K562 (cell line): ENCODE data around the gene ZBP1. TPM values are rescaled to one million over a fixed set of nuclear protein-coding genes. Genes with fewer than 3 reads are reported as not detected.

ENCODE experiments used
- ATAC-seq: fragments of 200-7000 bp; cut with Tn5 transposase; 3 replicates; pipeline ENCODE4 v1.9.1; 2020; ENCODE audit warnings: moderate library complexity
- BruUV-seq: library from RNA; stranded (reverse); fragments of 400-500 nt; replicated peaks from 2 replicates; lab custom pipeline; 2021; lab: Mats Ljungman, UMichigan
- CTCF ChIA-PET: fragments of 300-600 bp; formaldehyde crosslinking; extraction: SDS; loops from one replicate; lab custom pipeline; 2021; ENCODE audit warnings: low intra/inter-chr PET ratio; lab: Yijun Ruan, JAX
- POLR2A ChIA-PET: fragments of 300-600, 350-650 bp; sonication (Branson Sonifier 250); formaldehyde crosslinking; extraction: SDS; loops from one replicate; lab custom pipeline; 2021; ENCODE audit warnings: antibody characterized with exemption, inconsistent platforms; lab: Yijun Ruan, JAX
- DNase-seq, 4 experiments: peaks; one replicate each; pipeline versions ENCODE4 v3.0.0 to v3.0.0-alpha.2; 2011 to 2018; ENCODE audit warnings: low spot score in 3 of 4, mixed read lengths in 3 of 4; ENCODE audit errors: extremely low read depth in 1 of 4
- FAIRE-seq: peaks from 2 replicates; lab custom pipeline; 2011; peaks lifted over from hg19 to GRCh38; lab: Jason Lieb, UNC
- H2AFZ ChIP-seq: 2 replicates; pipeline ENCODE4 v1.6.0; 2011; ENCODE audit warnings: low read depth, low read length, control low read depth, inconsistent platforms
- H3K27ac ChIP-seq: fragments of 200-600 bp; 3 replicates; pipeline ENCODE4 v1.8.0; 2011; ENCODE audit warnings: low read depth, mild to moderate bottlenecking, control low read depth, inconsistent platforms, low read length, moderate library complexity, mixed read lengths; ENCODE audit errors: extremely low read depth
- H3K27me3 ChIP-seq, 2 experiments: fragments of 300-600 bp in 1 of 2; 2 replicates in 1 of 2; 3 replicates in 1 of 2; pipeline versions ENCODE4 v1.6.0 to v1.8.0; 2011; ENCODE audit warnings: inconsistent platforms in 2 of 2, low read length in 2 of 2, mild to moderate bottlenecking in 1 of 2, mixed read lengths in 1 of 2, moderate library complexity in 1 of 2; ENCODE audit not compliant: control insufficient read depth in 2 of 2, insufficient read depth in 2 of 2
- H3K36me3 ChIP-seq: fragments of 300-600 bp; 3 replicates; pipeline ENCODE4 v1.8.0; 2011; ENCODE audit warnings: mild to moderate bottlenecking, low read length, inconsistent platforms; ENCODE audit not compliant: control insufficient read depth, insufficient read depth
- H3K4me1 ChIP-seq, 2 experiments: fragments of 200-600 bp in 1 of 2; replicated peaks in 1 of 2; 2 replicates in 1 of 2; 3 replicates in 1 of 2; pipeline versions ENCODE4 v1.5.1 to v1.8.0; 2011; ENCODE audit warnings: inconsistent platforms in 2 of 2, low read length in 2 of 2, mild to moderate bottlenecking in 1 of 2, mixed read lengths in 1 of 2, moderate library complexity in 1 of 2; ENCODE audit not compliant: control insufficient read depth in 2 of 2, insufficient read depth in 2 of 2
- H3K4me2 ChIP-seq: 2 replicates; pipeline ENCODE4 v1.6.1; 2011; ENCODE audit warnings: low read length, control low read depth, inconsistent platforms, mixed read lengths; ENCODE audit not compliant: insufficient read depth
- H3K4me3 ChIP-seq: fragments of 200-600 bp; sonication (generic), shearing (Covaris generic); 2 replicates; pipeline ENCODE4 v1.5.1; 2016; ENCODE audit warnings: control low read depth, inconsistent platforms
- H3K79me2 ChIP-seq: fragments of 200-600 bp; 3 replicates; pipeline ENCODE4 v1.8.0; 2011; ENCODE audit warnings: low read length, inconsistent platforms; ENCODE audit not compliant: control insufficient read depth, insufficient read depth
- H3K9ac ChIP-seq, 2 experiments: 2 replicates each; pipeline versions ENCODE4 v1.6.0 to v1.6.1; 2011; ENCODE audit warnings: low read depth in 2 of 2, low read length in 2 of 2, control low read depth in 1 of 2, inconsistent platforms in 1 of 2, mild to moderate bottlenecking in 1 of 2, mixed read lengths in 1 of 2; ENCODE audit not compliant: insufficient read depth in 1 of 2
- H3K9me1 ChIP-seq: one replicate; pipeline ENCODE4 v1.6.0; 2011; ENCODE audit warnings: inconsistent platforms, mild to moderate bottlenecking, low read length, moderate library complexity; ENCODE audit not compliant: control insufficient read depth, insufficient read depth
- H3K9me3 ChIP-seq: replicated peaks from 2 replicates; pipeline ENCODE4 v1.5.1; 2011; ENCODE audit warnings: low read depth, low read length, inconsistent platforms; ENCODE audit not compliant: control insufficient read depth, insufficient read depth
- H4K20me1 ChIP-seq: replicated peaks from 2 replicates; pipeline ENCODE4 v1.6.1; 2011; ENCODE audit warnings: low read length, inconsistent platforms, mixed read lengths; ENCODE audit not compliant: control insufficient read depth, insufficient read depth
- ARID1B ChIP-seq: fragments of 450-650 bp; IDR thresholded peaks from 2 replicates; pipeline ENCODE4 v1.6.1; 2016; ENCODE audit warnings: antibody characterized with exemption, mild to moderate bottlenecking, inconsistent platforms
- C11orf30 ChIP-seq: fragments of 450-650 bp; IDR thresholded peaks from 2 replicates; pipeline ENCODE4 v1.6.1; 2016; ENCODE audit warnings: low read depth, mild to moderate bottlenecking
- COPS2 ChIP-seq: fragments of 450-650 bp; conservative IDR thresholded peaks from 2 replicates; pipeline ENCODE4 v1.6.1; 2016; ENCODE audit warnings: mild to moderate bottlenecking, moderate library complexity
- EWSR1 ChIP-seq: fragments of 450-650 bp; IDR thresholded peaks from 2 replicates; pipeline ENCODE4 v1.6.1; 2018; ENCODE audit warnings: borderline replicate concordance, mild to moderate bottlenecking, low read depth, moderate library complexity; ENCODE audit not compliant: partially characterized antibody
- HOXB6 ChIP-seq: fragments of 250-450 bp; sonication (Bioruptor Pico); IDR thresholded peaks from 2 replicates; pipeline ENCODE4 v1.5.1; 2022; ENCODE audit warnings: mild to moderate bottlenecking, borderline replicate concordance
- TAF9B ChIP-seq: fragments of 450-650 bp; IDR thresholded peaks from 2 replicates; pipeline ENCODE4 v1.6.1; 2018; ENCODE audit warnings: mild to moderate bottlenecking; ENCODE audit not compliant: partially characterized antibody
- ZKSCAN1 ChIP-seq: fragments of 150-350 bp; IDR thresholded peaks from 2 replicates; pipeline ENCODE4 v1.6.1; 2016; ENCODE audit warnings: low read depth, low read length
- ZNF316 ChIP-seq: fragments of 450-650 bp; IDR thresholded peaks from 2 replicates; pipeline ENCODE4 v1.6.1; 2016
- ZNF551 ChIP-seq: fragments of 250-450 bp; sonication (Bioruptor Pico); IDR thresholded peaks from 2 replicates; pipeline ENCODE4 v1.5.0; 2021; ENCODE audit warnings: mild to moderate bottlenecking, moderate library complexity
- ZNF561 ChIP-seq: fragments of 450-650 bp; formaldehyde crosslinking; conservative IDR thresholded peaks from 2 replicates; pipeline ENCODE4 v1.4.0; 2020; ENCODE audit warnings: mild to moderate bottlenecking, moderate library complexity
- ZNF780A ChIP-seq: fragments of 250-450 bp; sonication (Bioruptor Pico); IDR thresholded peaks from 2 replicates; pipeline ENCODE4 v1.5.0; 2021; ENCODE audit warnings: mild to moderate bottlenecking
- WGBS: fragments of 100-300 bp; shearing (Covaris generic); methylation state at CpG from one replicate; pipeline ENCODE4 v1.1.6; 2016; ENCODE audit warnings: low coverage, mixed read lengths; ENCODE audit not compliant: insufficient coverage; ENCODE audit errors: missing lambda C conversion rate; 5-methylcytosine and 5-hydroxymethylcytosine counted together
- in situ Hi-C: fragments of 300-500 bp; cut with MboI; formaldehyde crosslinking; loops from 4 replicates; pipeline ENCODE4 v1.15.0; 2018; ENCODE audit warnings: inconsistent platforms, mixed read lengths
- intact Hi-C: fragments of 100-400 bp; cut with micrococcal nuclease; formaldehyde crosslinking; loops from 2 replicates; pipeline ENCODE4 v1.14.2; 2022
- polyA plus RNA-seq, 8 experiments: library from polyadenylated mRNA; depleted of rRNA in 4 of 8; stranded (reverse) in 5 of 8; unstranded in 3 of 8; fragments of >200 nt; fragmentation: Nextera tagmentation in 2 of 8; fragmentation: Illumina TruSeq in 1 of 8; extraction: Ambion mirVana in 2 of 8; extraction: Trizol in 1 of 8; gene quantifications; 2 replicates each; pipeline versions ENCODE4 v1.2.1 to v1.2.3, GENCODE V29; 2011 to 2014; ENCODE audit warnings: inconsistent platforms in 1 of 8, missing spikeins in 1 of 8
- total RNA-seq, 7 experiments: library from RNA; depleted of rRNA in 6 of 7; stranded (reverse); fragments of >200 nt in 6 of 7; fragmentation: Illumina TruSeq in 2 of 7; extraction: Trizol in 2 of 7; gene quantifications; 2 replicates each; pipeline versions ENCODE4 v1.2.1 to v1.2.3, GENCODE V29; 2011 to 2021; ENCODE audit warnings: low replicate concordance in 1 of 7
- TF ChIP-seq, protein P1 (sequence below): fragments of 250-450 bp; sonication (Bioruptor Pico); IDR thresholded peaks from 2 replicates; pipeline ENCODE4 v1.4.0; 2020; ENCODE audit warnings: borderline replicate concordance
- TF ChIP-seq, protein P2 (sequence below): sonication (generic); formaldehyde crosslinking; IDR thresholded peaks from 2 replicates; pipeline ENCODE4 v1.8.0; 2022; ENCODE audit warnings: mild to moderate bottlenecking, missing genetic modification reagents, borderline replicate concordance

Gene ZBP1
- total and polyA plus RNA-seq, 9 of the 15 experiments (the other 6 are each of a cell fraction or from before 2014, with no cell fraction given), result not detected

DNA sequence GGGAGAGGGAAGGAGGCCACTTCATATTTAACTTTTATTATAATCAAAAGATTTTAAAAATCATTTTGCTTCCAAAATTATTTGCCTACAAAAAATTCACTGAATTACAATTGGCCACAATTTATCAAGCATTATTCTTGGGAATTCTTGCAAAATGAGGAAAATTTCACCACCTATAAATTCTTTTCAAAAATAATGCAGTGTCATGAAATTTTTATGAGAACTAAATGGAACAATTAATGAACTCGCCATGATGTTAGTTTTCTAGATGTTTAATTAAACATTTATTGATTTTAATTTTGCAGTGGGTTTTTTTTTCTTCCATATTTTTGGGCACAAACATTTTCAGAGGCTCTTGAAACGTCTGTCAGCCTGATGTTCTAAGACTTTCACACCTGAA is 5.8 kb upstream of the ZBP1 start:
- Histone ChIP-seq H3K4me1 (peaks cover 0 to 7% of the 10 kb centered on the region in 2 experiments; a peak in 1 of 5 replicates), H3K4me2 (no peak overlapping the region), H3K27me3 (peaks cover 20 to 37% of the 10 kb centered on the region in 2 experiments; a peak in 4 of 5 replicates), H3K79me2 (no peaks in the 10 kb centered on the region), H3K9me3 (no peaks in the 10 kb centered on the region), H3K36me3 (no peaks in the 10 kb centered on the region), H2AFZ (no peak overlapping the region), H3K9ac (no peak overlapping the region), H3K27ac (no peak overlapping the region), H4K20me1 (no peaks in the 10 kb centered on the region), H3K4me3 (no peak overlapping the region), H3K9me1 (no peaks in the 10 kb centered on the region)
- no TSS peak for BruUV-seq
- CTCF ChIA-PET, result no interaction called here
- no peak for DNase-seq
- intact Hi-C loops (no loop called here), in situ Hi-C loops (no loop called here)
- TF ChIP-seq TAF9B (no peak), C11orf30 (peak; percentile 26; the same call in 1 of the 2 replicates), ZNF316 (peak; percentile 74), ZNF780A (CRISPR knock-in tag) (no peak)
- 0% methylated on average over 2 of the region's 2 CpGs for WGBS
- FAIRE-seq, result no peak
- ATAC-seq, result no peak
- POLR2A ChIA-PET, result no interaction called here

DNA sequence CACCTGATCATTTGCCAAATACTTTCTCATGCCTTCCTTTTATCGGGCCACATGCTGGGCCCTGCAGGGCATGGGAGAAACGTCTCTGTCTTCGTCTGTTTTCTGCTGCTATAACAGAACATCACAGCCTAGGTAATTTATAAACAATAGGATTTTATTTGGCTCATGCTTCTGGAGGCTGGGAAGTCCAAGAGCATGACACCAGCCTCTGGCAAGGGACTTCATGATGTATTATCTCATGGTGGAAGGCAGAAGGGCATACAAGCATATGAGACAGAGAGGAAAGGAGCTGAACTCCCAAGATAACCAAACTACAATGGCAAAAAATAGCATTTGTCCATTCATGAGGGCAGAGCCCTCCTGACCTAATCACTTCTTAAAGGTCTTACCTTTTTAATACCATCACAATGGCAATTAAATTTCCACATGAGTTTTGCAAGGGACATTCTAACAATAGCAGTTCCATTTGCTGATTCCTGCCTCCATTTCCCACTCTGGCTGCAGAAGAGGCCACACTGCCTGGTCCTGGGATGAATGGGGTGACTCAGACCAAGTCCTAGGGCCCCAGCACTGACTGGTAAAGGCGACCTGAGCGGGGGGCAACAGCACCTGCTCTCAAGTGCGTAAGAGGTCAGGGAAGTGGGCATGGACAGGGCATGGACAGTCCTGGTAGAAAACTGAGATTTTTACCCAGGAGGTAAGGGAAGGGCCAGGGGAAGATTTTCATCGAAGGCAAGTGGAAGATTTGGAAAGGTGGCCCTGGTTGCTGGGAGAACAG is 5.1 kb upstream of the ZBP1 start:
- H4K20me1 ChIP-seq, result no peaks in the 10 kb centered on the region
- H3K9ac ChIP-seq, result no peak overlapping the region
- in situ Hi-C loops, result no loop called here
- FAIRE-seq (no peak), ATAC-seq (no peak), DNase-seq (no peak)
- H3K4me3 ChIP-seq, result no peak overlapping the region
- WGBS, result 1% methylated on average over 6 of the region's 7 CpGs
- H3K27ac ChIP-seq, result no peak overlapping the region
- no peaks in the 10 kb centered on the region for H3K9me3 ChIP-seq
- no peak overlapping the region for H3K4me2 ChIP-seq
- CTCF ChIA-PET, result no interaction called here
- H3K36me3 ChIP-seq, result no peaks in the 10 kb centered on the region
- POLR2A ChIA-PET, result no interaction called here
- no peaks in the 10 kb centered on the region for H3K9me1 ChIP-seq
- peaks cover 19 to 42% of the 10 kb centered on the region in 2 experiments; a peak in 4 of 5 replicates for H3K27me3 ChIP-seq
- H2AFZ ChIP-seq, result no peak overlapping the region
- H3K79me2 ChIP-seq, result no peaks in the 10 kb centered on the region
- BruUV-seq, result no TSS peak
- peaks cover 0 to 7% of the 10 kb centered on the region in 2 experiments; a peak in 1 of 5 replicates for H3K4me1 ChIP-seq
- intact Hi-C loops, result no loop called here
- TF ChIP-seq ZNF561, result no peak
- no peak for TF ChIP-seq HOXB6 (CRISPR knock-in tag)
- TF ChIP-seq, protein P1, sequence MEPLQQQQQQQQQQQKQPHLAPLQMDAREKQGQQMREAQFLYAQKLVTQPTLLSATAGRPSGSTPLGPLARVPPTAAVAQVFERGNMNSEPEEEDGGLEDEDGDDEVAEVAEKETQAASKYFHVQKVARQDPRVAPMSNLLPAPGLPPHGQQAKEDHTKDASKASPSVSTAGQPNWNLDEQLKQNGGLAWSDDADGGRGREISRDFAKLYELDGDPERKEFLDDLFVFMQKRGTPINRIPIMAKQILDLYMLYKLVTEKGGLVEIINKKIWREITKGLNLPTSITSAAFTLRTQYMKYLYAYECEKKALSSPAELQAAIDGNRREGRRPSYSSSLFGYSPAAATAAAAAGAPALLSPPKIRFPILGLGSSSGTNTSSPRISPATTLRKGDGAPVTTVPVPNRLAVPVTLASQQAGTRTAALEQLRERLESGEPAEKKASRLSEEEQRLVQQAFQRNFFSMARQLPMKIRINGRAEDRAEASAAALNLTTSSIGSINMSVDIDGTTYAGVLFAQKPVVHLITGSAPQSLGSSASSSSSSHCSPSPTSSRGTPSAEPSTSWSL, result no peak
- TF ChIP-seq, protein P2, sequence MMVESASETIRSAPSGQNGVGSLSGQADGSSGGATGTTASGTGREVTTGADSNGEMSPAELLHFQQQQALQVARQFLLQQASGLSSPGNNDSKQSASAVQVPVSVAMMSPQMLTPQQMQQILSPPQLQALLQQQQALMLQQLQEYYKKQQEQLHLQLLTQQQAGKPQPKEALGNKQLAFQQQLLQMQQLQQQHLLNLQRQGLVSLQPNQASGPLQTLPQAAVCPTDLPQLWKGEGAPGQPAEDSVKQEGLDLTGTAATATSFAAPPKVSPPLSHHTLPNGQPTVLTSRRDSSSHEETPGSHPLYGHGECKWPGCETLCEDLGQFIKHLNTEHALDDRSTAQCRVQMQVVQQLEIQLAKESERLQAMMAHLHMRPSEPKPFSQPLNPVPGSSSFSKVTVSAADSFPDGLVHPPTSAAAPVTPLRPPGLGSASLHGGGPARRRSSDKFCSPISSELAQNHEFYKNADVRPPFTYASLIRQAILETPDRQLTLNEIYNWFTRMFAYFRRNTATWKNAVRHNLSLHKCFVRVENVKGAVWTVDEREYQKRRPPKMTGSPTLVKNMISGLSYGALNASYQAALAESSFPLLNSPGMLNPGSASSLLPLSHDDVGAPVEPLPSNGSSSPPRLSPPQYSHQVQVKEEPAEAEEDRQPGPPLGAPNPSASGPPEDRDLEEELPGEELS, result no peak
- TF ChIP-seq ZNF551, result no peak
- no peak for TF ChIP-seq ARID1B
- no peak for TF ChIP-seq COPS2
- TF ChIP-seq ZKSCAN1, result no peak
- no peak for TF ChIP-seq EWSR1
